HG03432 (cell line): ENCODE data around the gene OR1E2.
"Not testable (repeated sequence)": the region's sequence is repeated elsewhere in the genome, so short reads cannot be mapped to it uniquely, and the experiment has no call there.

Experiments
- ATAC-seq: cut with Tn5 transposase; IDR thresholded peaks from one replicate; pipeline ENCODE4 v1.9.1; 2021; ENCODE audit warnings: mild to moderate bottlenecking, moderate library complexity; ENCODE audit not compliant: unreplicated experiment

Gene OR1E2

DNA sequence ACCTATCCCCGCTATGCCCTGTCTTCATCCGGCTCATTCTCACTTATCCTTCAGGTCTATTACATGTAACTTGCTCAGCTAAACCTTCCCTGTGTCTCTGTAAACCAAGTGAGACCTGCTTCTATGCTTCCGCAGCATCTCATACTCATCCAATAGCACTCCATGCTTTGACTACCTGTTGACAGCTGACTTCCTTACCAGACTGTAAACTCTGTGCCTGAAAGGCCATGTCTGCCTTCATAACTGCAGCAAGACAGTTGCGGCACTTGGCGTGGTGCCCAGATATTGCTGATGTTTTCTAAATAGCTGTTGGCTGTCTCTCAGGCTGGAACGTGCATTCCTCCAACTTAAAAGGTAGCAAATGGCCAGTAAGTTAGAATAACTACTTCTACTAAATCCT, 33.6 kb downstream of the OR1E2 start:
- ATAC-seq: no peak

DNA sequence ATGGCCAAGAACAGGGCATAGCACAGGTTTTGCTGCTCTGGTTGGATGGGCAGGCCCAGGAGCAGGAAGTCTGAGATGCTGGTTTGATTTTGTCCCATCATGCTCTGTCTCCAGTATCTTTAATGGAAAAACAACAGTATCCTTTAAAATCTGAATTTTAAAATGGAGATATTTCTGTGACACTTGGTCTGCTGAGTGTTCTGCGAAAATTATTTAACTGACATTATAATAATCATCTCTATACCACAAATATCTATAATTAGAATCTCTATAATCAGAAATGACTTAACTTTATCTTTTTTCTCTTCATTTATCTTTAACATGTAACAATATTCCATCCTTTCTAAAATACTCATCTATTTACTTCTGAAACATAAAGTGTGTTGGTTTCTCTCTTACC, 35.3 kb downstream of the OR1E2 start, which contains the start of gene OR1E1:
TSS of gene OR1E1 (minus strand) at position 101 of the 400 bp plus-strand sequence. CDS start at position 101, 0 bp downstream.
- ATAC-seq: no peak

DNA sequence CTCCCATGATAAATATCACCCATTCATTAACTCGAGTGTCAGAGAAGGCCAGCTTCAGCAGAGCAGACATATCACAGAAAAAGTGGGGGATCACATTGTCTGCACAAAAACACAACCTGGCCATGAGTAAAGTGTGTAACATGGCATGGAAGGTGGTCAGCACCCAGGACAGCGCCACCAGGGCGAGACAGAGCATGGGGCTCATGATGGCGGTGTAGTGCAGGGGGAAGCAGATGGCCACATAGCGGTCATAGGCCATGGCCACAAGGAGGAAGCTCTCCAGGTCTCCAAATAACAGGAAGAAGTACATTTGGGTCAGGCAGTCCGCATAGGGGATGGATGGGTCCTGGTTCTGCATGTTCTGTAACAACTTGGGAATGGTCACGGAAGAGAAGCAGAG, 35.8 kb downstream of the OR1E2 start:
- not testable (repeated sequence) for ATAC-seq

DNA sequence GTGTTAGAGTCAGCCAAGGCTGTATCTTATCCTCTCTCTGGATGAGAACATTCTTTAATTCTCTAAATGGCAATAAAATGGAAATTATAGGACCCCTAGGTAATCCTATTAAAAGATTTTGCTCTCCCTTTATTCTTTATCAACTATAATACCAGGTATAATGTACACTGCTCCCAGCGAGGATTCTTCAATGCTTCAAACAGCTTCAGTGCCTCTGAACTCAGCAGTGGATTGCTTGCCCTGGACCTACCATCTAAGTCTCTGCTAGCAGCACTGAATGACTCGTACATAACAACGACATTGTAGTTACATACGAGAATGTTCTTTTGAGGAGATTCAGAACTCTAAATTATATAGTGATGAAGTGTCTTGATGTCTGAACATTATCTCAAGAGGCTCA, 43.9 kb downstream of the OR1E2 start:
- no peak for ATAC-seq

DNA sequence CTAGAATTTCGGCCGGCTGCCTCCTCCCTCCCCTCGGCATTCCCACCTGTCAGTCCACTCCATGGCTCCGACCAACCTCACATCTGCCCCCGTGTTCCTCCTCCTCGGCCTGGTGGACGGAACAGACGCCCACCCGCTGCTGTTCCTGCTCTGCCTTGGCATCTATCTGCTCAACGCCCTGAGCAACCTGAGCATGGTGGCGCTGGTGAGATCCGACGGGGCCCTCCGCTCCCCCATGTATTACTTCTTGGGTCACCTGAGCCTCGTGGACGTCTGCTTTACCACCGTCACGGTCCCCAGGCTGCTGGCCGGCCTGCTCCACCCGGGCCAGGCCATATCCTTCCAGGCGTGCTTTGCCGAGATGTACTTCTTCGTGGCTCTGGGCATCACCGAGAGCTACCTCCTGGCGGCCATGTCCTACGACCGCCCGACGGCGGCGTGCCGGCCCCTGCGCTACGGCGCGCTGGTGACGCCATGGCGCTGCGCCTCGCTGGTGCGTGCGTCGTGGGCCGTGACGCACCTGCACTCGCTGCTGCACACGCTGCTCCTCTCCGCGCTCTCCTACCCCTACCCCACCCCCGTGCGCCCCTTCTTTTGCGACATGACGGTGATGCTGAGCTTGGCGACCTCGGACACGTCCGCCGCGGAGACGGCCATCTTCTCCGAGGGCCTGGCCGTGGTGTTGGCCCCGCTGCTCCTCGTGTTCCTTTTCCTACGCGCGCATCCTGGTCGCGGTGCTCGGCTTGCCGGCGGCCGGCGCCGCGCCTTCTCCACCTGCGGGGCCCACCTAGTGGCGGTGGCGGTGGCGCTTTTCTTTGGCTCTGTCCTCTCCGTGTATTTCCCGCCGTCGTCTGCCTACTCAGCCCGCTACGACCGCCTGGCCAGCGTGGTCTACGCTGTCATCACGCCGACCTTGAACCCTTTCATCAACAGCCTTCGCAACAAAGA, 47.5 kb downstream of the OR1E2 start, which contains the start of gene OR3A2:
TSS of gene OR3A2 (minus strand) at position 440 of the 948 bp plus-strand sequence.
- no peak for ATAC-seq
